NCI-H2081 (cell line): ENCODE measurements around the gene MAP4K5.
"Not testable (repeated sequence)": the region's sequence is repeated elsewhere in the genome, so short reads cannot be mapped to it uniquely, and the experiment has no call there.

Source experiments
- DNase-seq, 2 experiments: peaks; one replicate each; lab custom pipeline; 2025; lab: John Stamatoyannopoulos, UW

The MAP4K5 gene

GRCh38 chr14:50532502-50533240, at the start of gene MAP4K5:
Gene MAP4K5 (minus strand): TSS chr14:50532569. CDS start chr14:50532049, 520 bp downstream.
- DNase-seq: peak; percentile 93

- no peak for DNase-seq
Observed at GRCh38 chr14:50578433-50578832, 46.1 kb upstream of the MAP4K5 start.

GRCh38 chr14:50577982-50578381, 45.6 kb upstream of the MAP4K5 start:
- DNase-seq: no peak

GRCh38 chr14:50575769-50576168, 43.4 kb upstream of the MAP4K5 start:
- DNase-seq: no peak

- no peak for DNase-seq
Observed at GRCh38 chr14:50573862-50574261, 41.5 kb upstream of the MAP4K5 start.

- DNase-seq: no peak
Observed at GRCh38 chr14:50569714-50570274, 37.4 kb upstream of the MAP4K5 start.

- DNase-seq: no peak
Observed at GRCh38 chr14:50562841-50563240, 30.5 kb upstream of the MAP4K5 start.

- peak; percentile 56 to 80 for DNase-seq
Observed at GRCh38 chr14:50560931-50561285, 28.5 kb upstream of the MAP4K5 start.

GRCh38 chr14:50559990-50560930, 27.9 kb upstream of the MAP4K5 start, which contains the start of gene ATL1:
Gene ATL1 (plus strand): TSS chr14:50560145. CDS start chr14:50560266, 121 bp downstream.
- peak; percentile 64 to 75 for DNase-seq

- not testable (repeated sequence) for DNase-seq
Observed at GRCh38 chr14:50552796-50553195, 20.4 kb upstream of the MAP4K5 start.

- no peak for DNase-seq
Observed at GRCh38 chr14:50551877-50552276, 19.5 kb upstream of the MAP4K5 start.

- DNase-seq: no peak
Observed at GRCh38 chr14:50550294-50550693, 17.9 kb upstream of the MAP4K5 start.

GRCh38 chr14:50545618-50546017, 13.2 kb upstream of the MAP4K5 start:
- DNase-seq: peak in 1 of 2 experiments; percentile 19

GRCh38 chr14:50544911-50545310, 12.5 kb upstream of the MAP4K5 start:
- no peak for DNase-seq

GRCh38 chr14:50542941-50543418, 10.6 kb upstream of the MAP4K5 start:
- DNase-seq: peak; percentile 44 to 75

- no peak for DNase-seq
Observed at GRCh38 chr14:50541159-50541567, 8.8 kb upstream of the MAP4K5 start.

- no peak for DNase-seq
Observed at GRCh38 chr14:50539051-50539450, 6.7 kb upstream of the MAP4K5 start.

GRCh38 chr14:50538034-50538433, 5.7 kb upstream of the MAP4K5 start:
- not testable (repeated sequence) for DNase-seq

- no peak for DNase-seq
Observed at GRCh38 chr14:50534997-50535396, 2.6 kb upstream of the MAP4K5 start.

- DNase-seq: no peak
Observed at GRCh38 chr14:50534416-50534815, 2.0 kb upstream of the MAP4K5 start.

- DNase-seq: no peak
Observed at GRCh38 chr14:50533806-50534205, 1.4 kb upstream of the MAP4K5 start.

GRCh38 chr14:50533241-50533705, 904 bp upstream of the MAP4K5 start:
- DNase-seq: no peak
